WTC11 (cell line): Measurements from ENCODE around the gene BUD31. TPM values are rescaled to one million over a fixed set of nuclear protein-coding genes. Genes with fewer than 3 reads are reported as not detected.

Experiments
- ATAC-seq: fragments of 200-7000 bp; cut with Tn5 transposase; 2 replicates; pipeline ENCODE4 v1.10.0; 2021; ENCODE audit warnings: mild to moderate bottlenecking, moderate library complexity
- CTCF ChIA-PET: fragments of 300-600 bp; sonication (Branson Sonifier 250); formaldehyde crosslinking; loops from one replicate; lab custom pipeline; 2021; ENCODE audit warnings: antibody characterized with exemption; lab: Charles Lee
- POLR2A ChIA-PET: fragments of 350-600 bp; sonication (Branson Sonifier 250); formaldehyde crosslinking; loops from one replicate; lab custom pipeline; 2021; ENCODE audit warnings: antibody characterized with exemption; lab: Charles Lee
- DNase-seq: peaks from one replicate; pipeline ENCODE4 v3.0.0; 2021; ENCODE audit warnings: low spot score
- H3K27ac Mint-ChIP-seq: 2 replicates; pipeline ENCODE4 v1.8.0; 2021; ENCODE audit warnings: mixed read lengths
- H3K27me3 Mint-ChIP-seq: 2 replicates; pipeline ENCODE4 v1.8.0; 2021; ENCODE audit warnings: low read depth, mild to moderate bottlenecking, moderate library complexity, mixed read lengths
- H3K36me3 Mint-ChIP-seq: 2 replicates; pipeline ENCODE4 v1.8.0; 2021; ENCODE audit warnings: mixed read lengths
- H3K4me1 Mint-ChIP-seq: 2 replicates; pipeline ENCODE4 v1.8.0; 2022; ENCODE audit warnings: mixed read lengths
- H3K4me3 Mint-ChIP-seq: 2 replicates; pipeline ENCODE4 v1.8.0; 2021; ENCODE audit warnings: mild to moderate bottlenecking, moderate library complexity, mixed read lengths
- H3K9me3 Mint-ChIP-seq: 2 replicates; pipeline ENCODE4 v1.8.0; 2021; ENCODE audit warnings: mixed read lengths
- E2F4 ChIP-seq: sonication (generic); formaldehyde crosslinking; IDR thresholded peaks from 2 replicates; pipeline ENCODE4 v1.8.1; 2022; ENCODE audit warnings: low read depth, mild to moderate bottlenecking, moderate library complexity, missing genetic modification reagents, borderline replicate concordance
- ELF4 ChIP-seq: sonication (generic); formaldehyde crosslinking; IDR thresholded peaks from 2 replicates; pipeline ENCODE4 v1.8.1; 2022; ENCODE audit warnings: low read depth, mild to moderate bottlenecking, moderate library complexity, missing genetic modification reagents
- GABPB1 ChIP-seq: sonication (generic); formaldehyde crosslinking; IDR thresholded peaks from 2 replicates; pipeline ENCODE4 v1.8.1; 2023; ENCODE audit warnings: mild to moderate bottlenecking, missing genetic modification reagents
- GTF2I ChIP-seq: fragments of 250-450 bp; sonication (Bioruptor Pico); conservative IDR thresholded peaks from 2 replicates; pipeline ENCODE4 v1.4.0; 2021; ENCODE audit warnings: mild to moderate bottlenecking
- HMGA2 ChIP-seq: fragments of 250-450 bp; sonication (Bioruptor Pico); IDR thresholded peaks from 2 replicates; pipeline ENCODE4 v1.4.0; 2021; ENCODE audit warnings: mild to moderate bottlenecking, moderate library complexity
- IRF2 ChIP-seq: sonication (generic); formaldehyde crosslinking; IDR thresholded peaks from 2 replicates; pipeline ENCODE4 v1.8.0; 2022; ENCODE audit warnings: low read depth, missing genetic modification reagents, borderline replicate concordance
- JAZF1 ChIP-seq: fragments of 250-450 bp; sonication (Bioruptor Pico); IDR thresholded peaks from 2 replicates; pipeline ENCODE4 v1.9.0; 2021; ENCODE audit warnings: moderate library complexity, mild to moderate bottlenecking, inconsistent platforms
- SMAD3 ChIP-seq: sonication (generic); formaldehyde crosslinking; IDR thresholded peaks from 2 replicates; pipeline ENCODE4 v1.8.0; 2022; ENCODE audit warnings: missing genetic modification reagents, mild to moderate bottlenecking, borderline replicate concordance
- USF2 ChIP-seq: sonication (generic); formaldehyde crosslinking; IDR thresholded peaks from 2 replicates; pipeline ENCODE4 v1.8.1; 2023; ENCODE audit warnings: mild to moderate bottlenecking, missing genetic modification reagents, moderate library complexity
- ZNF281 ChIP-seq: sonication (generic); formaldehyde crosslinking; IDR thresholded peaks from 2 replicates; pipeline ENCODE4 v1.8.0; 2023; ENCODE audit warnings: mild to moderate bottlenecking, missing genetic modification reagents
- ZNF396 ChIP-seq: fragments of 250-450 bp; sonication (Bioruptor Pico); IDR thresholded peaks from 2 replicates; pipeline ENCODE4 v1.8.0; 2021; ENCODE audit warnings: mild to moderate bottlenecking, moderate library complexity, borderline replicate concordance
- ZNF671 ChIP-seq: fragments of 250-450 bp; sonication (Bioruptor Pico); IDR thresholded peaks from 2 replicates; pipeline ENCODE4 v1.8.0; 2021; ENCODE audit warnings: mild to moderate bottlenecking
- ZSCAN18 ChIP-seq: fragments of 250-450 bp; sonication (Bioruptor Pico); IDR thresholded peaks from 2 replicates; pipeline ENCODE4 v2.1.2; 2022; ENCODE audit warnings: mild to moderate bottlenecking, moderate library complexity
- total RNA-seq: library from RNA; stranded (reverse); gene quantifications from 3 replicates; pipeline ENCODE4 v1.2.3, GENCODE V29; 2021
- TF ChIP-seq, protein P1 (sequence below): sonication (generic); formaldehyde crosslinking; IDR thresholded peaks from 2 replicates; pipeline ENCODE4 v1.8.0; 2023; ENCODE audit warnings: missing genetic modification reagents
- TF ChIP-seq, protein P2 (sequence below): fragments of 250-450 bp; sonication (Bioruptor Pico); IDR thresholded peaks from 2 replicates; pipeline ENCODE4 v1.8.0; 2021; ENCODE audit warnings: mild to moderate bottlenecking
- TF ChIP-seq, protein P3 (sequence below): fragments of 250-450 bp; sonication (Bioruptor Pico); conservative IDR thresholded peaks from 2 replicates; pipeline ENCODE4 v1.9.0; 2021; ENCODE audit warnings: mild to moderate bottlenecking
- TF ChIP-seq, protein P4 (sequence below): sonication (generic); formaldehyde crosslinking; IDR thresholded peaks from 2 replicates; pipeline ENCODE4 v1.8.1; 2023; ENCODE audit warnings: mild to moderate bottlenecking, moderate library complexity, missing genetic modification reagents

BUD31 gene
- total RNA-seq, 1 experiment from 2014 or later, result 98.7 TPM

- DNase-seq (no peak), ATAC-seq (no peak)
- Mint-ChIP-seq H3K27ac (no peak overlapping the region), H3K9me3 (no peaks in the 10 kb centered on the region), H3K4me1 (peaks cover 4% of the 10 kb centered on the region; the same call in 1 of the 2 replicates), H3K36me3 (peaks cover 73% of the 10 kb centered on the region), H3K27me3 (no peaks in the 10 kb centered on the region), H3K4me3 (no peak overlapping the region)
- CTCF ChIA-PET, result interaction anchor here (1.0 to 2.2 kb wide), 2 partner anchors 11 to 33 kb away, joined by 3 to 5 read pairs; partner anchors contain the start of genes BUD31 and PDAP1
- POLR2A ChIA-PET, result no interaction called here
- TF ChIP-seq, protein P1, sequence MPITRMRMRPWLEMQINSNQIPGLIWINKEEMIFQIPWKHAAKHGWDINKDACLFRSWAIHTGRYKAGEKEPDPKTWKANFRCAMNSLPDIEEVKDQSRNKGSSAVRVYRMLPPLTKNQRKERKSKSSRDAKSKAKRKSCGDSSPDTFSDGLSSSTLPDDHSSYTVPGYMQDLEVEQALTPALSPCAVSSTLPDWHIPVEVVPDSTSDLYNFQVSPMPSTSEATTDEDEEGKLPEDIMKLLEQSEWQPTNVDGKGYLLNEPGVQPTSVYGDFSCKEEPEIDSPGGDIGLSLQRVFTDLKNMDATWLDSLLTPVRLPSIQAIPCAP (CRISPR knock-in tag), result no peak
- TF ChIP-seq GTF2I (no peak), GABPB1 (CRISPR knock-in tag) (no peak), SMAD3 (CRISPR knock-in tag) (no peak), ZNF396 (CRISPR knock-in tag) (no peak), USF2 (no peak), JAZF1 (no peak), IRF2 (CRISPR knock-in tag) (no peak)
- TF ChIP-seq, protein P2, sequence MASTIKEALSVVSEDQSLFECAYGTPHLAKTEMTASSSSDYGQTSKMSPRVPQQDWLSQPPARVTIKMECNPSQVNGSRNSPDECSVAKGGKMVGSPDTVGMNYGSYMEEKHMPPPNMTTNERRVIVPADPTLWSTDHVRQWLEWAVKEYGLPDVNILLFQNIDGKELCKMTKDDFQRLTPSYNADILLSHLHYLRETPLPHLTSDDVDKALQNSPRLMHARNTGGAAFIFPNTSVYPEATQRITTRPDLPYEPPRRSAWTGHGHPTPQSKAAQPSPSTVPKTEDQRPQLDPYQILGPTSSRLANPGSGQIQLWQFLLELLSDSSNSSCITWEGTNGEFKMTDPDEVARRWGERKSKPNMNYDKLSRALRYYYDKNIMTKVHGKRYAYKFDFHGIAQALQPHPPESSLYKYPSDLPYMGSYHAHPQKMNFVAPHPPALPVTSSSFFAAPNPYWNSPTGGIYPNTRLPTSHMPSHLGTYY (CRISPR knock-in tag), result no peak
- TF ChIP-seq, protein P3, sequence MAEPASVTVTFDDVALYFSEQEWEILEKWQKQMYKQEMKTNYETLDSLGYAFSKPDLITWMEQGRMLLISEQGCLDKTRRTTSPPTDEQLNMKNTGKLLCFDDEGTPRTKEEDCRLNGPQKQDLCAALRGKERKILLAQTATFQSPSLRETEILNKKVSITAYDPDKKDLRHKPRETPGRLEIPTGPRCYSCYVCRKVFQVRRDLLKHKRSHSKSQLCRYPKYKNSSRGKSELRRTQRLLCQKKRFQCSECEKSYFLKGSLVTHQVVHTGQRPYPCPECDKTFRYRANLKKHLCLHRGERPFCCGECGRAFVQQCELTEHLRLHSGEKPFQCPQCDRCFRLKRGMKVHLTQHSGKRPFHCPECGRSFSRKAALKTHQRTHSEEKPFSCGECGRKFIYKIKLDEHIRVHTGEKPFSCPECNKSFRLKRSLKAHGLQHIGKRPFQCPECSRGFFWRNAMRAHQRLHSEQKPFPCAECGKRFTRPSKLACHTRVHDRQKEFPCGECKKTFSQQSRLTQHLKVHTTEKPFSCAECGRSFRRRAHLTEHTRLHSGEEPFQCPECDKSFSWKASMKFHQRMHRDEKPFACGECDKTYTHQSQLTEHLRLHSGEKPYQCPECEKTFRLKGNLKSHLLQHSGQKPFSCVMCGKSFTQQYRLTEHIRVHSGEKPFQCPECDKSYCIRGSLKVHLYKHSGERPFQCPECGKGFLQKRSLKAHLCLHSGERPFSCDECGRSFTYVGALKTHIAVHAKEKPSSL (CRISPR knock-in tag), result no peak
- TF ChIP-seq, protein P4, sequence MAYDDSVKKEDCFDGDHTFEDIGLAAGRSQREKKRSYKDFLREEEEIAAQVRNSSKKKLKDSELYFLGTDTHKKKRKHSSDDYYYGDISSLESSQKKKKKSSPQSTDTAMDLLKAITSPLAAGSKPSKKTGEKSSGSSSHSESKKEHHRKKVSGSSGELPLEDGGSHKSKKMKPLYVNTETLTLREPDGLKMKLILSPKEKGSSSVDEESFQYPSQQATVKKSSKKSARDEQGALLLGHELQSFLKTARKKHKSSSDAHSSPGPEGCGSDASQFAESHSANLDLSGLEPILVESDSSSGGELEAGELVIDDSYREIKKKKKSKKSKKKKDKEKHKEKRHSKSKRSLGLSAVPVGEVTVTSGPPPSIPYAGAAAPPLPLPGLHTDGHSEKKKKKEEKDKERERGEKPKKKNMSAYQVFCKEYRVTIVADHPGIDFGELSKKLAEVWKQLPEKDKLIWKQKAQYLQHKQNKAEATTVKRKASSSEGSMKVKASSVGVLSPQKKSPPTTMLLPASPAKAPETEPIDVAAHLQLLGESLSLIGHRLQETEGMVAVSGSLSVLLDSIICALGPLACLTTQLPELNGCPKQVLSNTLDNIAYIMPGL (CRISPR knock-in tag), result no peak
Measured at GRCh38 chr7:99398891-99399445, 9.8 kb upstream of the BUD31 start.

- DNase-seq, result no peak
- Mint-ChIP-seq H3K4me1 (no peaks in the 10 kb centered on the region), H3K27me3 (no peaks in the 10 kb centered on the region), H3K27ac (no peak overlapping the region), H3K9me3 (no peaks in the 10 kb centered on the region), H3K36me3 (peaks cover 76% of the 10 kb centered on the region), H3K4me3 (no peak overlapping the region)
- ChIA-PET CTCF (interaction anchor here (1.0 to 2.2 kb wide), 3 partner anchors 10 to 34 kb away, joined by 3 to 5 read pairs (median 3); partner anchors contain the start of genes BUD31 and PDAP1), POLR2A (no interaction called here)
- no peak for ATAC-seq
- TF ChIP-seq USF2 (no peak), ZNF671 (no peak), JAZF1 (no peak), ELF4 (CRISPR knock-in tag) (no peak), E2F4 (CRISPR knock-in tag) (no peak), ZSCAN18 (CRISPR knock-in tag) (no peak), ZNF281 (CRISPR knock-in tag) (no peak), HMGA2 (CRISPR knock-in tag) (no peak)
- TF ChIP-seq, protein P4 (CRISPR knock-in tag), result no peak
Measured at GRCh38 chr7:99399597-99399996, 9.2 kb upstream of the BUD31 start.
